Pons (tissue), 1 donor: ENCODE results near the gene GRAMD2B.
"Not testable (repeated sequence)": the region's sequence is repeated elsewhere in the genome, so short reads cannot be mapped to it uniquely, and the experiment has no call there.

ENCODE experiments used
- DNase-seq: peaks from one replicate; pipeline ENCODE4 v3.0.0-alpha.2; 2016; ENCODE audit warnings: low spot score

The GRAMD2B gene

DNA sequence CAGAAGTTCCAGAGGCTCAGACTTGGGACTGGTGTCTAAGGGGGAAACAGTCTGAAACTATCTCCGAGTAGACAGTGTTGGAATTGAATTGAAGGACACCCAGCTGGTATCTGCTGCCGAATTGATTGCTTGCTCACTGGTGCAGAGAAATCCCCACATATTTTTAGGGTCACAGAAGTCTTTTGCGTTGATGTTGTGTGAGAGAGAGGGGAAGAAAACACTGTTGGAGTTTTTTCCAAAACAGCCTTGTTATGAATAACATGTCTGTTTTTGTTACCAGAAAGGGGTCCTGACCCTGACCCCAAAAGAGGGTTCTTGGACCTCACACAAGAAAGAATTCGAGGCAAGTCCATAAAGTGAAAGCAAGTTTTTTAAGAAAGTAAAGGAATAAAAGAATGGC lies 90.5 kb downstream of the GRAMD2B start:
- no peak for DNase-seq

DNA sequence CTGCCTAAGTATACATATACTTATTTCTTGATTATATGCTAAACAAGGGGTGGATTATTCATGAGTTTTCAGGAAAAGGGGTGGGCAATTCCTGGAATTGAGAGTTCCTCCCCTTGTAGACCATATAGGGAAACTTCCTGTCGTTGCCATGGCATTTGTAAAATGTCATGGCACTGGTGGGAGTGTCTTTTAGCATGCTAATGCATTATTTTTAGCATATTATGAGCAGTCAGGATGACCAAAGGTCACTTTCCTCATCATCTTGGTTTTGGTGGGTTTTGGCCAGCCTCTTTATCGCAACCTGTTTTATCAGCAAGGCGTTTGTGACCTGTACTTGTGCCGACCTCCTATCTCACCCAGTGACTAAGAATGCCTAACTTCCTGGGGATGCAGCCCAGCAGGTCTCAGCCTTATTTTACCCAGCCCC lies 90.9 kb downstream of the GRAMD2B start:
- no peak for DNase-seq

DNA sequence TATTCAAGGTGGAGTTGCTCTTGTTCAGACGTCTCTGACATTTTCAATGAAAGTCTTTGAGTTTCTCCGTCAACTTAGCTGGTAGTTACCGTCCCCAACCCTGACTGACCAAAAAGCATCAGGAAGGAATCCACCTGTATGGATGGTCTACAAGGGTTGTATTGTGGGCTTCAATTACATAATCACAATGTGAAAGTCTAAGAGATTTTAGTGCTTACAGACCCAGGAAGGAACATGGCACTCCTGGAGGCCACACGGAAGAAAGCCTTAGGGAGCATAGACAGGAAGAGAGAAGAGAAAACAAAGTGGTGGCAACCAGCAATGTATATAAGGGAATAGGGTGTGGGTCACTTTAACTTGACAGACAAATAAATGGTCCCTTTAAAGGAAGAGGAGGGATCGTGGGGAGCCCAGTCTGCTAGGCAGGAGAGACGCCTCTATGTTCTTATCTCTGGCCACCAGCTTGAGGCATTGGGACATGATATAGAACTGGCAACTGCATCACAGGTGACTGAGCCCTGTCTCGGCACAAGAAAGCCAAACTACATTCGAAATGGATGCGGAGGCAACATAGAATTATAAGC lies 91.4 kb downstream of the GRAMD2B start:
- no peak for DNase-seq

DNA sequence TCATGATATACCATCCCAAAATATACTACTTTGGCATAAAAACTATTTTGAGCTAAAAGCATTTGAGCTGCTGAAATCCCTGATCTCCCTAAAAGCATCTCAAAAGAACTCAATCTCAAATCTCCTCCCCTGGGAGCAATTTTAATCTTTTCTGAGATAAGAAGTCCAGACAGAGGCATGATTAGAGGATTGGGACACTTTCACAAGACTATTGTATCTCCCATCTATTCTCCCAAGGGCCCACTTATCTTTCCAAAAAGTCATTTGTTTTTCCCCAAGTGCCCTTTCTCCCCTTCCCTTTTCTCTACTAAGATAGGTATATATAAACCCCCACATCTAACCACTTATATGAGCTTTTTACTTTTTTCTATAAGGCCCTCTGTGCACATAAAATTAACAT lies 92.1 kb downstream of the GRAMD2B start:
- no peak for DNase-seq

DNA sequence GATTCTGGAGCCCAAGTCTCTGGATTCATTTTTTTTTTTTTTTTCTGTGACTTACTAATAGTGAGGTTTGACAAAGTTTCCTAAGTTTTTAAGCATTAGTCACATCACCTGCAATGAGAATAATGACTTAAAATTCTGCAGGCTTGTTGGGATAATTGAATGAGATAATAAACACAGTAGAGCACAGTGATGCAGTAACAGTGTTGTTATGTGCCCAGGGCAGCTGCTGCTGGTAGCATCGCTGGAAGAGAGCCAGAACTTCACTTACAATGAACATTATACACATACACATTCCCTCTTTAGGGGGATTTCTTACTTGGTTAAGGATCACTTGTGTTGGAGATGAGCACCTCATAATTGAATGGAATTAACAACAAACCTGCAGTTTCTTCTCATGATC lies 92.9 kb downstream of the GRAMD2B start:
- peak; percentile 87 for DNase-seq

DNA sequence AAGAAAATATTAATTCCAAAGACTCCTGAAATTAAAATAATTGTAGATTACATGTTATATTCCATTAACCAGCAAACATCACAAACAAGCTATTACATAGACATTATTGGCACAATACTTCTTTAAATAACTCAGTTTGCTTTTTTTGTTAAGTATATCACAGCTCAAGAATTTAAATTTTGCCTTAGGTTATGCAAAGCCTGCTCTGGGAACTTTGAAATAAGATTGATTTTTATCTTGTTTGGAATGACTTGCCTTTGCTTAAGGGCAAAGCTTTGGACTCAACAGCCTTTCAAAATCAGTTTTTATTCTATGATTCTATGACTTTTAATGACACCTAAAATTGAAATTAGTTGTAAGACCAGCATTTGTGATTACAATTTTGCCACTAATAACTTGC lies 93.6 kb downstream of the GRAMD2B start:
- DNase-seq: no peak

DNA sequence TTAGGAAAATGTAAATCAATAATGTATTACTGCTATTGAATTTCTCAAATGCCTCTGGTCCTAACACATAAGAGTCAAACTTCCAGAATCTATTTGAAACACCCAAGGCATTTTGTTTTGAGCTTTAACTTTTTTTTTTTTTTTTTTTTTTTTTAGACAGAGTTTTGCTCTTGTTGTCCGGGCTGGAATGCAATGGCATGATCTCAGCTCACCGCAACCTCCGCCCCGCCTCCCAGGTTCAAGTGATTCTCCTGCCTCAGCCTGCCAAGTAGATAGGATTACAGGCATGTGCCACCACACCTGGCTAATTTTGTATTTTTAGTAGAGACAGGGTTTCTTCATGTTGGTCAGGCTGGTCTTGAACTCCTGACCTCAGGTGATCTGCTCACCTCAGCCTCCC lies 96.0 kb downstream of the GRAMD2B start:
- not testable (repeated sequence) for DNase-seq

DNA sequence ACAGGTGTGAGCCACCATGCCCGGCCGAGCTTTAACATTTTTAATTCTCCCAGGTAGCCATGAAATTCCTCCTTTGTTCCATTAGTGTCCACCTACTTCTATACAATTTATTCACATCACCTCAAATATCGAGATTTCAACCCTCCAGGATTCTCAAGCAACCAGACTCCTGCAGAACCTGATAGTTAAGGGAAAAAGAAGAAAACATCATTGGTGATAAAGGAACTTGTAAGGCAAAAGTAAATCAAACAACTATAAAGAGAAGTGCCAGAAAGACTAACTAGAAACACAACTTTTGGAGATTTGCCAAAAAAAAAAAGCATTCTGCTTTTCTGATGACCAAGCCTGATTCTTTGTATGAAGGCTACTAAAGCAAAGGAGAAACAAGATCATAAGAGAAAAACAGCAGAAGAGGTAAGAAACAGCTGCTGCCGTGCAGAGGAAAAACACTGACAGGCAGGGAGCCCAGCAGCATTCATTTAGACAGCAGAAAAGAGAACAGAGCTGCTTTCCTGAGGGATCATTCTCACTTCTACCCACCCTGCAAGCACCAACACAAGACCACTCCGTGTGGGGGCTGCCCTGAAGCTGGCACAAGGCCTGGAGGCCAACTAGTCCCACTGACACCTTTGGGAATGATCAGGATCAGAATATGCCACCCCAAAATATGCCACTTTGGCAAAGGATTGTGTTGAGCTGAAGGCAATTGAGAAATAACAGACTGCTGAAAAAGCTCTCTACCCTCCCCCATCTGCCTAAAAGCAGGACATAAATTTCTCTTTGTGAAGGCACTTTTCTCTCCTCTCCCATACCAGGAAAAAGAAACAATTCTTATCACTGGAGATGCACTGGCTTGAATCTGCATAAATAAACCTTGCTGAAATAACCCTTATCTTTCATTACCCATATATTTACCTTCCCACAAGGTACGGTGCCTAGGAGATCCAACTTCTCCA lies 96.7 kb downstream of the GRAMD2B start:
- peak; percentile 56 for DNase-seq

DNA sequence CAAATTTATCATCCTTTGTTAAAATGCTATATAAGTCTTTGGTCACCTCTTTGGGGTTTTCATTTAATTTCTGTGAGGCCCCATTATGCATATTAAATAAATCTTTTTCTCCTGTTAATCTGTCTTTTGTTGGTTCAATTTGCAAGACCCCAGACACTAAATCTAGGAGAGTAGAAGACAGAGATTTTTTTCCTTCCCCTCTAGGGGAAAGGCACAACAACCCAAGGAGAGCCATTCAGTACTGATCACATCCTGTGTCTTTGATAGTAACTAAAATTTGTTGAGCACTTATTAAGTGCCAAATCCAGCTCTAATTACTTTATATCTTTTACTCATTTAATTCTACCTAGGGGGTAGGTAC lies 97.4 kb downstream of the GRAMD2B start:
- no peak for DNase-seq

DNA sequence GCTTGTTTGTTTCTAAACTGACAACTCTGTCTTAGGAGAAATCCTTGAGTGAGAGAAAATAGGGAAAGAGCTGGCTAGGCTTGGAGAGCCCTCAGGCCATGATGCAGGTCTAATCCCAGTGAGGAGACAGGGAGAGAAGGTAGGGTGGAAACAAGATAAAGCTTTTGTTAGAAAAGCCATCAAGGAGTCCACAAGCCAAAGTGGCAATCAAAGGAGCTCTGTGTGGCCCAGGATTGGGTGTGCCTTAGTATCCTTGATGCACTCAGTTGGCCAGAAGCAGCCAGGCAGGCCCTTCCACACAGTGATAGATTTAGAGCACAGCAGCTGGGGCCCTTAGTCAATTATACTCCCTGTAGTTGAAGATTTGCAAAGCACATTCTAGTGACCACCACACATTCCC lies 97.9 kb downstream of the GRAMD2B start:
- DNase-seq: no peak

DNA sequence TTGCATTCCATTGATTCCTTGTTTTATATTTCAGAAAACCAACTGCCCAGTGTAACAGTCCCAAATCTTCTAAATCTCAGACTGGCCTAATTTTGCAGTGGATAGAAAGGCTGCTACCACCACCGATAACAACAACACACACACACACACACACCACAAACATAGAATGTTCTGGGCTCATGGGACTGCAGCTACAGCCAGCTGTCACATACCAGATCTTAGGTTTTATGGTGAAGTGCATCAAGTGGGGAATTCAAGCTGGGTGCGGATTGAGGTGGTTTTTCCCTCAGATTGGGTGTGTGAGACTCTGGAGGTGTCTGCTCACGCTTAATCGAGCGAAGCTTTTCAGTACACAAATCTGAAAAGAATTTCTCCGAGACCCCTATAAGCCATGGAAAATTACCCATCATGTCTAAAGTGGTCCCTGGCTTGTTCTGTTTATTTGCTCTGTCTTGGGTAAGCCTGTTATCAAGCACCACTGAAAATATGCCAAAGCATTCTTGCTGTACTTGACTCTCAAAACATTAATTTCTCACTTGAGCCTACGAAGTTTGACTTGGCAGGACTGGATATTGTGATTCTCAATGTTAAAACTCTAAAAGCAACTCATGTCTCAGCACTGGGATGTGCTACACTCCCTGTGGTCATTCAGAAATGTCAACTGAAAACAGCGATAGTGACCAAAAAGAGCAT lies 100.8 kb downstream of the GRAMD2B start:
- no peak for DNase-seq

DNA sequence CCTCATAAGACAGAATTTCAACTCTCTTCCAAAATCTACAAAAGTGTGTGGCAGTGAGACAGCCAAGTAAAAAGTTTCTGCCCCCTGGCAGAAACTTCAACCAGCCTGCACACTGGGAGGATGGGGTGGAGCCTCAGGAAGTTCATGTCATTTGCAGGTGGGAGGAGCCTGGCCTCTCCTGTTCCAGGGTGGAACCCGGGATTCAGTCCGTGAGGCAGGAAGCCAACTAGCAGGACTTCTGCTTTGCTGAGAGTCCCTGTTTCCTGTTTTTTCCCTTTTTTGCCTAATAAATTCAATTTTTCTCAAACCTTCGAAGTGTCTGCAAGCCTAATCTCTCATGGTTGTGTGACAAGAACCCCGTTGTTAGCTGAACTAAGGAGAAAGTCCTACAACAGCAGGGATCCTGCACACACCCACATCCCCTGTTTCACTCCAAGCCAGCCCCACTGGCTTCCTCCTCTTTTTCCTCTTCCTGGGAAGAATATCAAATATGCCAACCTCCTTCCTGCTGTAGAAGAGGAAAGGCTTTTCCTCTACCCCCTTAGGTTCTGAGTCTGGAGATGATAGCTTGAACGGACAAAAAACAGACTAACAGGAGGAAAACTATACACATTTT lies 102.5 kb downstream of the GRAMD2B start:
- DNase-seq: no peak

DNA sequence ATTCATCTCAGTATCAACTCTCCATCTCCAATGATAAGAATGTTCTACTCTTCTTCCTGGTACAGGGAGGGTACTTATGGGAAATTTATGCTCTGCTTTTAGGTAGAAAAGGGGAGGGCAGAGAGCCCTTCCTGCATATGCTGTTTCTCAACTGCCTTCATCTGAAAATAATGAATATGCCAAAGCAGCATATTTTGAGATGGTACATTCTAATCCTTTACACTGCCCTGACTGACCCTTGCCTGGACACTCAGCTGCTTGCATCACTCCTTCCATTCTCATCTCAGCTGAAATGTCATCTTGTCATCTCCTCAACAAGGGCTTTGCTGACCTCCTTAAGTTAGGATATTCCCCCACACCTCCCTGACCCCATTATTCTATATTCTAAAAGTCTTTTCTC lies 103.3 kb downstream of the GRAMD2B start:
- DNase-seq: no peak

DNA sequence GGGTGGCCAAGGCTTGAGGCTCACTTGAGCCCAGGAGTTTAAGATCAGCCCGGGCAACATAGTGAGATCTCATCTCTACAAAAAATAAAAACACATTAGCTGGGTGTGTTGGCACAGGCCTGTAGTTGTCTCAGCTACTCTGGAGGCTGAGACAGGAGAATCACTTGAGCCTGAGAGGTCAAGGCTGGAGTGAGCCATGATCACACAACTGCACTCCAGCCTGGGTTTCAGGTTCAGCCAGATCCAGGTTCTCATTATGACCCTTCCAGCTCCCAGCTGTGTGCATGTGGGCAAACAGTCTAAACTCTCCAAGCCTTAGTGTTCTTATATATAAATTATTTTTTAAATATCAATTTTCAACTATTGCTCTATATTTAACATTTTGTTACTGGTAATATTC lies 103.9 kb downstream of the GRAMD2B start:
- no peak for DNase-seq

DNA sequence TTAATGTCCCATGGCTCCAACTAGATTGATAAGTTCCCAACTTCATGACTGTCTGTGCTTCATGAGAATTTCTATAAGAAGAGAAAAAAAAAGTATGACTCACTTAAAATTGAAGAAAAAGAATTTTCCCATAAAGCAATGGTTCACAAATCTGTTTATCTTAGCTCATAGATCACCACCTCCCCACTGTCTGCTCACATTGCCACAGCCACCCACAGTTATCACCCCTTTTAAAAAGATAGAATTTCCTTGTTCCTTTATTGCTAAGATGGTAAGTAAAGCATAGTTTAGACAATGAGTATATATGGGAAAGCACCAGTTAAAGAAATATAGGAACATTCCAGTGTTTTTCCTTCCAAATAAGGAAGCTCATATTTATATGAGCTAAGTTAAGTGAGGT lies 104.7 kb downstream of the GRAMD2B start:
- DNase-seq: no peak

DNA sequence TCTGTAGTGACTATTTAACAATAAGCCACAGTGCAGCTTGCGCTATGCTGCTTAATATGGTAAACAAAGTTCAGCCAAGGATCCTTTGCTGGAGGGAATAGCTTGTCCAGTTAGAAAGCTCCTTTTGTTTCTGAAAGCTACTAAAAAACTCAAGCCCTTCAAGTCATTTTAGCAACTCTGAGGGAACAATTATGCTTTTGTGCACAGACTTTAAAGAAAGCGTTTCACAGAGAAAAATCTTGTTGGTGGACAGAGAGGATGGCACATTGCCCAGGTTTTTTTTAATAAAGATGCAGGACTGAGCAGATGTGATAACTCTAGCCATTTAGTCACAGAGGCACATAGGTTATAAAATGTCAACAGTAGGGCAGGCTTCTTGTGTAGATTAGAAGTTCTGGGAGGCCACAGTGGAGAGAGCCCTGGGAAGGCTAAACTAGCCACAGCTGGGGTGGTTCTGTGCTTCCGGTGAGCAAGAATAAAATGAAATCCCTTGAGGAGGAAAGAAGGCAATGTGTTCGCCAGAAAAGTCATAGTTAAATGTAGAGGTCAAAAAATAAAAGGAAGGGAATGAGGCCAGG lies 108.4 kb downstream of the GRAMD2B start:
- DNase-seq: peak; percentile 94

DNA sequence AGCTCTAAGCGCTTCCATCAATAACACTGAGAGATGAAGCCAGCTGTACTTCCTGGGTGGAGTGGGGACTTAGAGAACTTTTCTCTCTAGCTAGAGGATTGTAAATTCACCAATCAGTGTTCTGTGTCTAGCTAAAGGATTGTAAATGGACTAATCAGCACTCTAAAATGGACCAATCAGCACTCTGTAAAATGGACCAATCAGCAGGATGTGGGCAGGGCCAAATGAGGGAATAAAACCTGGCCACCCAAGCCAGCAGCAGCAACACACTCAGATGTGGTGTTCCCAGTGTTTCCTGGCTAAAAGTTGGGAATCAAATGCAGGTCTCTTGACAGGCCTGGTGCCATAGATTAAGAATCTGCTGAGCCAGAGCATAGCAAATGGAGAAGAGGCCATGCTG lies 111.3 kb downstream of the GRAMD2B start:
- no peak for DNase-seq

DNA sequence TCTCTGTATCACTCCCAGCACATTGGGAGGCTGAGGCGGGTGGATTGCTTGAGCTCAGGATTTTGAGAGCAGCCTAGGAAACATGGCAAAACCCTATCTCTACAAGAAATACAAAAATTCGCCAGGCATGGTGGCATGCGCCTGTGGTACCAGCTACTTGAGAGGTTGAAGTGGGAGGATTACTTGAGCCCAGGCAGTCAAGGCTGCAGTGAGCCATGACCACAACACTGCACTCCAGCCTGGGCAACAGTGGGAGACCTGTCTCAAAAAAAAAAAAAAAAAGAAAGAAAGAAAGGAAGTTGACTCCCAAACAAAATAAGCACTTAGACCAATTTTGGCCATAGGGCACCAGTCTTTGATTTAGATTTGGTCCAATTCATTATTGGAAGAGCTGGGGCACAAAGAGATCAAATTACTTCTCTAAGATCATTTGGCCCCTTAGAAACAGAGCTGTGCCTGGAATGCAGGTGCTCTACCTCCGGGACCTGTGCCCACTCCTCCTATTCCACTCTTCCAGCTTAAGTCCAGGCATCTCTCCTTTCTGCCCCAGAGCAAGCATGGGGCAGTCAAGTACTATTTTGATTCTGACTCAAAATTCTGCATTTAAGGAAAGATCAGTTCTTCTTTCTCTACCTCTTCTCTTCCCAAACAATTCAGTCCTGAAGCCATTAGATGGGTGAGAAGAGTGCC lies 112.8 kb downstream of the GRAMD2B start:
- DNase-seq: no peak

DNA sequence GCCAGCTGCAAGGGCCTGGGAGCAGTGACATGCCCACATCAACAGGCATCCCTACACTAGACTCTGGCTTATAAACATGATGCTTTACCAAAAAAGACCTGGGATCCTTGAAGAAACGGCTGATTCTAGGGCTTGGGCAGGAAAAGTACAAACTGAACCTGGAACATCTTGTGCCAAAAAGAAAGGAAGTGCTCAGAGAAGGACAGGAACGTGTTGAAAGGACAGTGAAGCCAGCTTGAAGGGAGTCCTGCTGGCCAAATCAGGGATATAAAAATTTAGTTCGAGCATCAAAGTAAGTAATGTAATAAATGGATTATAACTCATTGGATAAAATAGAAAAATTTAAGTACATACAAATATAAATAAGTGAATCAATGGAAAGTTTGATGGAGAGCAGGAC lies 113.7 kb downstream of the GRAMD2B start:
- DNase-seq: no peak

DNA sequence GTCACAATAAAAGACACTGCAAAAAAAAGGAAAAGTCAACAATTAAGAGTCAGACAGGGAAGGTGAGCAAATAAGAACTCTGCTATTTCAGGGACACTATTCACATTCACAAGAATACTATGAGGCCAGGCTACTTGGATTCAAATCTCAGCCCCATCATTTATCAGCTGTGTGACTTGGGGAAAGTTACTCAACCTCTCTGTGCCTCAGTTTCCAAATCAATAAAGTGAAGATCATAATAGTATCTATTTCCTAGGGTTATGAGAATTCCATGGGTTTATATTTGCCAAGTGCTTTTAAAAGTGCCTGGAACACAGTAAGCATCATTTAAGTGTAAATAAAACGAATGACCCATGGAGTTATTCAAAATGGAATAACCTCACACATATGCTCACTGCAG lies 115.4 kb downstream of the GRAMD2B start:
- no peak for DNase-seq

DNA sequence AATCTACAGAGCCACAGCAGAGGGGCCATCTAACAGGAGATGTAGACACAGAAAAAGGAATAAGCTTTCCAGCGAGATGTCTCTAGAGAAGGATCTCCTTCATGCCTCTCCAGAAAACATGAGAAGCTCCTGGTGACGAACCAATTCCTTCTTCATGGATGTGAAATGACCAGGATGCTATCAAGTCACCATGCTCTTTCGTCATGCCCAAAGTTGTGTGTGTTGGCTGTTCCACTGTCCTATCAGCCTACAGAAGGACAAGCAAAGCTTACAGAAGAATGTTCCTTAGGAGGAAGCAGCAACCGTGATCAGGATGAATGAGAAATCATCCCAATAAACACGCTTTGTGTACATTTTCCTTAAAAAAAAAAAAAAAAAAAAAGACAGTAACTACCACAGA lies 117.4 kb downstream of the GRAMD2B start:
- DNase-seq: no peak

DNA sequence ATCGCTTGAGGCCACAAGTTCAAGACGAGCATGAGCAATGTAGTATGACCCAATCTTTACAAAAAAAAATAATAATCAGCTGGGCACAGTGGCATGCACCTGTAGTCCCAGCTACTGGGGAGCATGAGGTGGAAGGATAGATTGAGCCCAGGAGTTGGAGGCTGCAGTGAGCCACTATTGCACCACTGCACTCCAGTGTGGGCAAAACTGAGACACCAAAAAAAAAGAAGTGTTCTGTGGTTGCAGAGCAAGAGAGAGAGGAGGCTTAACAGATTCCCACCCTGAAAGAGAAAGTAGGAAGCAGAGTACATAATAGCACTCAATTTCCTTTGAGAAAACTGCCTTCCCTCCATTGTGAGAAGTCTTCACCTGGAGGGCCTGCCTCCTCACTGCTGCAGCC lies 119.2 kb downstream of the GRAMD2B start:
- no peak for DNase-seq
